D721Med (cell line): Measurements from ENCODE around the gene NBEA.
"Not testable (repeated sequence)": the region's sequence is repeated elsewhere in the genome, so short reads cannot be mapped to it uniquely, and the experiment has no call there.

Experiments used
- DNase-seq: peaks from one replicate; pipeline ENCODE4 v3.0.0; 2011; ENCODE audit warnings: low spot score; ENCODE audit not compliant: insufficient read length
- FAIRE-seq: peaks from 2 replicates; lab custom pipeline; 2011; peaks lifted over from hg19 to GRCh38; lab: Jason Lieb, UNC
- CTCF ChIP-seq: IDR thresholded peaks from 2 replicates; pipeline ENCODE4 v1.5.1; 2012; ENCODE audit warnings: mild to moderate bottlenecking, control low read depth; ENCODE audit not compliant: insufficient read depth; ENCODE audit errors: missing control alignments

The NBEA gene

DNA sequence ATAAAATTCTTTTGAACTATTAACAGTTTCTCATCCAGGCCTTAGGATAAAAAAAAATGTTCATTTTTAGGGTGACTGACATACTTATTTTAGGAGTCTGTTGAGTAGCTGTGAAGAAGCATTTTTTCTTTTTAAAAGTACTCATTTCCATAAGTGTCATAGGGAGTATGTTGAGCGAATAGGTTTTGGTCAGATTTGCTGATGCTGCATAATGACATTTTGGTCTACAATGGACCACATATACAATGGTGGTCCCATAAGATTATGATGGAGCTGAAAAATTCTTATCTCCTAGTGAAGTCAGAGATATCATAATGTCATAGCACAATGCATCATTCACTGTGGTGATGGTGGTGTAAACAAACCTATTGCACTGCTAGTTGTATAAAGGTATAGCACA, 17.4 kb downstream of the NBEA start:
- TF ChIP-seq CTCF = no peak
- DNase-seq = no peak
- FAIRE-seq = peak; percentile 63

DNA sequence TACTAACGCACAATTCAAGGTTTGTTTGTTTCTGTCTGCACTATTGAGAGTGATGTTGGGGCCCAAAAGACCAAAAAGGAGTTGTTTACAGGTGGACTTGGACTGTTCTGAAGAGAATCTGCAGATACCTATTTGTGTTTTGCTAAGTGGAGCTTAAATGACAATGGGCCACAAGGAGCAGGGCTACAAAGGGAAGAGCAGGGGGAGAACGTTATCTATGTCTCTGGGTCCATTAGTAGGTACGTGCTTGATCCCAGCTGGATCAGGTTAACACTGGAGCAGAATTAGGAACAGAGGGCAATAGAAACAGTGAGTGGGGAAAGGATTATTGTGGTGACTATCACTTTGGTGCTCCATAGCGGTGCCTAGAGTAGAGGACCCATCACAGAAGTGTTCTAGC, 22.5 kb downstream of the NBEA start:
- FAIRE-seq (no peak), DNase-seq (no peak)
- no peak for TF ChIP-seq CTCF

GRCh38 chr13:34967851-34968562, 25.9 kb downstream of the NBEA start:
- DNase-seq = no peak
- TF ChIP-seq CTCF = no peak
- no peak for FAIRE-seq

- DNase-seq, FAIRE-seq: not testable (repeated sequence)
Observed at GRCh38 chr13:34969539-34969938, 27.5 kb downstream of the NBEA start.

GRCh38 chr13:34970961-34971360, 28.9 kb downstream of the NBEA start:
- no peak for TF ChIP-seq CTCF
- FAIRE-seq (no peak), DNase-seq (no peak)

DNA sequence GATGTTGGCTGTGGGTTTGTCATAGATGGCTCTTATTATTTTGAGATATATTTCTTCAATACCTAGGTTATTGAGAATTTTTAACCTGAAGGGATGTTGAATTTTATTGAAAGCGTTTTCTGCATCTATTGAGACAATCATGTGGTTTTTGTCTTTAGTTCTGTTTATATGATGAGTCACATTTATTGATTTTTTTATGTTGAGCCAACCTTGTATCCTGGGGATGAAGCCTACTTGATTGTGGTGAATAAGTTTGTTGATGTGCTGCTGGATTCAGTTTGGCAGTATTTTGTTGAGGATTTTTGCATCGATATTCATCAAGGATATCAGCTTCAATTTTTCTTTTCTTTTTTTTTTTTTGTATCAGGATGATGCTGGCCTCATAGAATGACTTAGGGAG, 29.4 kb downstream of the NBEA start:
- DNase-seq = no peak
- TF ChIP-seq CTCF = no peak
- FAIRE-seq = no peak

GRCh38 chr13:34985199-34985598, 43.1 kb downstream of the NBEA start:
- not testable (repeated sequence) for DNase-seq, FAIRE-seq

DNA sequence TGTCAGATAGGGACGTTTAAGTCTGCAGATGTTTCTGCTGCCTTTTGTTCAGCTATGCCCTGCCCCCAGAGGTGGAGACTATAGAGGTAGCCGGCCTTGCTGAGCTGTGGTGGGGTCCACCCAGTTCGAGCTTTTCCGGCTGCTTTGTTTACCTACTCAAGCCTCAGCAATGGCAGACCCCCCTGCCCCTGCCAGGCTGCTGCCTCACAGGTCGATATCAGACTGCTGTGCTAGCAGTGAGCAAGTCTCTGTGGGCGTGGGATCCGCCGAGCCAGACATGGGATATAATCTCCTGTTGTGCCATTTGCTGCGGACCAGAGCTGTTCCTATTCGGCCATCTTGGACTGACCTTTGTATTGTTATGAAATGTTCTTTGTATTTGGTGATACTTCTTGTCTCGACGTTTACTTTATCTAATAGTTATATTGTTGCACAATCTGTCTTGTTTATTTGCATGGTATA, 46.3 kb downstream of the NBEA start:
- TF ChIP-seq CTCF = no peak
- DNase-seq (no peak), FAIRE-seq (no peak)
